Activated T-cell treated with anti-CD3 and anti-CD28 coated beads, Interleukin-2, amount 50 U/mL, for 1 hour (primary cell): Measurements from ENCODE around the gene G3BP2.
"Not testable (repeated sequence)": the region's sequence is repeated elsewhere in the genome, so short reads cannot be mapped to it uniquely, and the experiment has no call there.

Experiments
- DNase-seq: peaks from one replicate; pipeline ENCODE4 v3.0.0-alpha.2; 2020

Gene G3BP2

DNA sequence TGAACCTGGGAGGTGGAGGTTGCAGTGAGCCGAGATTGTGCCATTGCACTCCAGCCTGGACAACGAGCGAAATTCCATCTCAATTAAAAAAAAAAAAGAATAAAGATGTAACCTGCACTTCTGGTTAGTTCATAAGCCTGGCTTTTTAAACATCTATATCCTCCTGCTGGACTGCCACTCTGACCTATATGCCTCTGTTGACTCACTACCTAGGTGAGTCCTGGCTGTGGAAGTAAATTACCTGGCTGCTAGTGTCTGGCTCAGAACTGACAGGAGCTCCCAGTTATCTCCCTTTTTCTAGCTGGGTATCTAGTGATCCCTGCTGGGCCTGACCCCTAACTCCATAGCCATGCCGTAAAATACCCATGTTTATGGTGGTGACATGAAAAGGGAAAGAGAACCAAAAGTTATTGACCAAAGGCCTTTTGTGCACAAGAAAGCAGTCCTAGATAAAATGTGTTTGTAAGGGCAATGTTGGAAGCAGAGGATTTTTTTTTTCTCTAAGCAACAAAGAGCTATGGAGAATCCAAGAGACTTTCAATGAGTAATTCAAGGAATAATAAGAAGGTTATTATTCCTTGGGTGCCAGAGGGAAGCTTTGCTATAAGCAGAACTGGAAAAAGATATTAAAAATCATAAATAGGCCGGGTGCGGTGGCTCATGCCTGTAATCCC, 10.4 kb upstream of the G3BP2 start:
- no peak for DNase-seq

- DNase-seq, result no peak
Measured at GRCh38 chr4:75679876-75680575, 6.8 kb upstream of the G3BP2 start.

- no peak for DNase-seq
Measured at GRCh38 chr4:75678965-75679364, 5.8 kb upstream of the G3BP2 start.

- no peak for DNase-seq
Measured at GRCh38 chr4:75678473-75678872, 5.3 kb upstream of the G3BP2 start.

DNA sequence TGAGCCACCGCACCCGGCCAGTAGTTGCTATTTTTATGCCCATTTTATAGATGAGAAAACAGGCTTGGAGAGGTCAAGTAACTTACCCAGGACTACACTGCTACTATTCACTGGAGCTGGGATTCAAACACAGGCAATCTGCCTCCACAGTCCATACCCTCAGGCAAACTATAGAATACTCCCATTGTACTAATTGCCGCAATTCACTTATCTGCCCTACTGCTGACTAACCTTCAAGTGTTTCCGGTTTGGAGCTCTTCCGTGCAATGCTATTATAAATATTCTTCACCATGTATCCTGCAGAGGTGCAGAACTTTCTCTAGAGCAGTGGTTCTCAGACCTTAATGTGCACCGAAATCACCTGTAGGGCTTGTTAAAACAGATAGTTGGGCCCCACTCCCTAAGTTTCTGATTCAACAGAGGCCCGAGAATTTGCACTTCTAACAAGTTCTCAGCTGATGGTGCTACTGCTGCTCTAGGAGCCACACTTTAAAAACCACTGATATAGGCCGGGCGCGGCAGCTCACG, 1.9 kb upstream of the G3BP2 start:
- DNase-seq, result no peak

DNA sequence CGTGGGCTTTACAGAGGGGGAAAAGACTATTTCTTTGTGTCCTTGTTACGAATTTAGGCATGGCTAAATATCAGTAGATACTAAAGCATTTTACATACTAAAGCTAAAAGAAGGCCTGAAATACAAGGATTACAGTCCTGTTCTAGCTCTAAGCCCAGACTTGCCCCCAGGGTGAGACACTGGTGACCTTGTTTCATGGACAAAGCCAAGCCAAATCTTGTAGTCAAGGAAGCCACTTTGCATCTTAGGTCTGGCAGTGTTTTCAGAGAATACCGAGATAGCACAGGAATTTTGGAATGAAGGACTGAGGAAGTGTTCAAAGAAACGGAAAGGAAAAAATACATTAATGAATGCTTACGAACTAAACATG, 733 bp upstream of the G3BP2 start:
- DNase-seq, result no peak

- peak; percentile 79 for DNase-seq
Measured at GRCh38 chr4:75672461-75673026, 667 bp downstream of the G3BP2 start.

- no peak for DNase-seq
Measured at GRCh38 chr4:75671802-75672421, 1.3 kb downstream of the G3BP2 start.

DNA sequence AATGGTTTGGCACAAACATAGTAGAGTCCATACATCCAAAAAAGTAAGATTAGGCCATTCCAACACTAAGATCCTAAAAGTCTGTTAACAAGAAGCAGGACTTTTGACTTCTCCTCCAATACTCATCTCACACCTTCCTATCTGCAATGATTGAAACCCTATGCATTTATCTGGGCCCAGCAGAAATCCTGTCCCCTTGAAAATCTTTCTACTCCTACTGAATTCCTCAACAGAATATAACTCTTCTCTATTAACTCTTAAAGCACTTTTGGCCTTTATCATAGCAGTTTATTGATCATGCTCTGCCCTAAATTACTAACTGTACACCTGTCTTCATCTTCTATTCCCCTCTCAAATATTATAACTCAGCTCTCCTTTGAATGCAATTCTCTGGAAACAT, 4.6 kb downstream of the G3BP2 start:
- no peak for DNase-seq

DNA sequence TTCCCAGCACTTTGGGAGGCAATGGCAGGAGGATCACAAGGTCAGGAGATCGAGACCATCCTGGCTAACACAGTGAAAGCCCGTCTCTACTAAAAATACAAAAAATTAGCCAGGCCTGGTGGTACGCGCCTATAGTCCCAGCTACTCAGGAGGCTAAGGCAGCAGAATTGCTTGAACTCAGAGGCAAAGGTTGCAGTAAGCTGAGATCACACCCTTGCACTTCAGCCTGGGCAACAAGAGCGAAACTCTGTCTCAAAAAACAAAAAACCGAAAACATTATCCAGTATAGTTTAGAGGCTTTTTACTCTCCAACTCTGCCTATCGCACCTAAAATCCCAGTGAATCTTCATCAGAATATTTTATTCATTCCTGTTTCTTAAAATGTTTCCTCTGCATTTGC, 5.6 kb downstream of the G3BP2 start:
- not testable (repeated sequence) for DNase-seq

DNA sequence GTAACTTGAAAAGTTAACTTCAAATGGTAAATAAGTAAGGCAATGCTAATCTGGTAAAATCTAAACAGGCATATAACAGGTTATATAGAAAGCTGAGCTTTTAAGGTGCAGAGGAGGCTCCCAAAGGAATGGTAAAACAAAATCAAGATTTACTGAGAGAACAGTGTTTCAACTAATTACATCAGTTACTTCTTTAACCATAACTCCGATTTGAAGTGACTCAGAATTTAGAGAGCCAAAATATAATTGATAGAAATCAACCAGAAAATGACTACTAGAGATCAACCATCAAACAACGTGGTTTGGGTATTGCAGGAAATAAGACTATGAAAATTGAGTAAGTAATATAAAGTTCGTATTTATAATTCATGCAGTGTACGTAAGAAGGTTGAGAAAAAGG, 6.9 kb downstream of the G3BP2 start:
- DNase-seq, result no peak

GRCh38 chr4:75664604-75665003, 8.6 kb downstream of the G3BP2 start:
- not testable (repeated sequence) for DNase-seq

DNA sequence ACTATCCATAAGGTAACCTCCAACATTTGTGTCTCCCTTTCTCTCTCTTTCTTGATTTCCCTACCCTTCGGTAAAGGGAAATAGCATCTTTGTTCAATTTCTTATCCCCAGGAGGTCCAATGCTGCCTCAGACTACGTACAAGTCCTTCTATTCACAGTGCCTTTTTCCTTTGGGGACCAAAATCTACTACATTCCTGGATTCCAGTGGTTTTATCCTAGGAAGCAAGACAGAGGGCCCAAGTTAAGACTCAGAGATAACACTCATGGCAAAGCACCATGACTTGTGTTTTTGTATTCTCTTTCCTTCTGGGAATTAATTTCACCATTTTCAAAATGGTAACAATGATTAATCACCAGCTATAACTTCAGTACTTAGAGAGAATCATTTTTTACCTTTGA, 10.6 kb downstream of the G3BP2 start:
- DNase-seq, result no peak

- no peak for DNase-seq
Measured at GRCh38 chr4:75660491-75660890, 12.7 kb downstream of the G3BP2 start.

- no peak for DNase-seq
Measured at GRCh38 chr4:75659512-75660031, 13.6 kb downstream of the G3BP2 start.

DNA sequence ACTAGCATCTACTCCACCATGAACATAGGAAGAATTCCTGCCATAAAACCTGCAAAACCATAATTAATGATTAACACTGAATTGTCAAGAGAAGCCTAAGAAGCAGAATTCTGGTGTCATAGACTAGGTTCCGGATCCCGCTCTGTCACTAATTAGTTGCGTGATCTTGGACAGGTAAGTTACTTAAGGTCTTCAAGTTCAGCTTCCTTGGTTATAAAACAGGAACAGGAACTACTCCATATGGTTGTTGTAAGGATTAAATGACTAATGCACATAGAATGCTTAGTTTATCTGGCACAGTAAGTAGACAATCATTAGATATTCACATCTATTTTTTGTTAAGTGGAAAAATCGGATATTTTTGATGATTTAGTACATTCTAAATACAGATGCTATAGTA, 14.3 kb downstream of the G3BP2 start:
- no peak for DNase-seq

GRCh38 chr4:75655562-75655961, 17.6 kb downstream of the G3BP2 start:
- no peak for DNase-seq

DNA sequence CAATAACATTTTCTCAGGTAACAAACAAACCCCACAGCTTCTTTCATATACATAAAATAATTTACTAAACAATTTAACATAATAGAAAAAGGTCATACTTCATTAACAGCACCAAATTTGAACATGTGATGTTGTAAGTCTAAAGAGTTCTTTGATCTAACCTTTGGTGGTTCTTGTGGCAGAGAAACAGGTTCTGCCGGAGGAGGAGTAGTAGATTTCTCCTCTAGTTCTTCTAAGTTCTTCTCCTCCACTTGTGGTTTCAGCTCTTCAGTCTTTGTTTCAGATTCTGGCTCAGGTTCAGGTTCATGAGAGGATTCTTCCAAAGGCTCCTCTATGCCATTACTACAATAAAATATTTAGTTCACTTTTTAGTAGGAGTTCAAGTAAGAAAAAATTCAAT, 18.3 kb downstream of the G3BP2 start:
- DNase-seq, result no peak

DNA sequence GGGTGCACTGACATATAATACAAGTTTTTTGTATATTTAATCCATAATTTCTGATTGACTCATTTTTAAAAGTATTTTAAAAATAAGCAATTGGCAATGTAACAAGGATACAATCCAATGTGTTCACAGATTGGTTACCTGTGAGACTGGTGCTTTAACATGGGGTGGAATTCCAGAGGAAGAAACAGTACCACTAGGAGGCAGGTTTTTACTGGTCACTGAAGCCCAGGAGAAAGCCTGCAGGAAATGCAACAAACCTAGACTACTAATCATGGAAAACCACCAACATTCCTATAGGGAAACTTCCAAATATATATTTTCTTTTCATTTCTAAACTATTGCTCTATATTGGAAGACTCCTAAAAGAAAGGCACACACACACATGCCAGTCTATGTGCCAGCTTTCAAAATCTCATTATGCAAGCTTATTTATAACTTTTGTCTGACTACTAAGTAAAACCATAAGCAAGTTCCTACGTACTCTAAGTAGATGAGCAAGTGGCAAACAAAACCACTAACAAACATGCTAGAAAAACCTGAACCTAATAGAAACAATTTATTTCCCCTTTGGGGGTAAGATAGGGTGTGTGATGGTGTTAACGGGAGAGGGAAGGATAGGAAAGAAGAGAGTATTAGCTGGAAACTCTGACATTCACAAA, 19.2 kb downstream of the G3BP2 start:
- no peak for DNase-seq

DNA sequence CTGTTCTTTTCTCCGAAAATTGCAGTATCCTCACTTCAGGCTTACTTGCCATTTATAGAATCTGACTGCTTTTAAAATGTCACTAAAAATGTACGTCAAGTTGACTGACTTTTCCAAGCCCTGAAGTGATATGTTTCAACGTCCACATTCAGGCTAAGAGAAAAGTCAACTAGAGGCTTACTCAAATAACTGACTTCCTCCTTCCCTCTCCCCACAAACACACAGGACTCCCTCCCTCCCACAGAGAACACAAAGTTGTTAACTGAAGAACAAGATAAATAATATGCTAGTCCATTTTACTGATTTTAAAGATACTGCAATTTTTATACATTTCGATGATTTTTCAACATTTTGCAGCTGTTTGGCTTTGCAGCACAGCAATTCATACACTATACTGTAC, 29.1 kb downstream of the G3BP2 start:
- no peak for DNase-seq

DNA sequence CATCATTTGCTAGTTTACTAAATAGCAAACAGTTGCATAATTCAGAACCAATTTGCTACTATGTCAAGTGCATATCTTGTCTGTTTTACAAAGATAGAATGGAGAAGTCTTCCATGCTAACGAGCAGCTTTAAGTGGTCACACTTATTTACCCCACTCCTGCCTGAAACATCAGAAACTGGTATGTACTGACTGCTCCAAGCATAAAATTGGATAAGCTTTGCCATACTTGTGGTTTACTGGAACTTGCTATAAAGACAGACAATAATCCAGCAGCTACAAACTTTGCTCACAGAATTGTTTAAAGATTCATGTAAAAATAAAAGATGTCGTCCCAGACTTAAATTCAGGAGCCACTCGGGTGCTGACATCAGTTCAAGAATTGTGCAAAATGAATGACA, 29.6 kb downstream of the G3BP2 start:
- DNase-seq, result no peak

DNA sequence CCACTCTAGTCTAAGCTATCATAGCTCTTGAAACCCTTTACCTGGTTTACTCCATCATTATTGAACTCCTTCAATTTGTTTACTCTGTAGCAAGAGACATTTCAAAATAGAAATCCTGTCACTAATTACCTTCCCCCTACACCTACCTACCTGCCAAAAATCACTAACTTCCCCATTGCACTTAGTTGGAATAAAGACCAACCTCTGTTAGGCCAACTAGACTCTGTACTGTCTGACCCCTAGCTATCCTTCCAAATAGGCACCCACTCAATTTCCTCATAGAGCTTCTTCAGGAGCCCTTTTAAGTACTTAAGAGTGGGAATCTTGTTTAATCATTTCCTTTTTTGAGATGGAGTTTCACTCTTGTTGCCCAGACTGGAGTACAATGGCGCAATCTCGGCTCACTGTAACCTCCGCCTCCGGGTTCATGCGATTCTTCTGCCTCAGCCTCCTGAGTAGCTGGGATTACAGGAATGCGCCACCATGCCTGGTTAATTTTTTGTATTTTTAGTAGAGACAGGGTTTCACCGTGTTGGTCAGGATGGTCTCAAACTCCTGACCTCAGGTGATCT, 34.0 kb downstream of the G3BP2 start:
- DNase-seq, result no peak

DNA sequence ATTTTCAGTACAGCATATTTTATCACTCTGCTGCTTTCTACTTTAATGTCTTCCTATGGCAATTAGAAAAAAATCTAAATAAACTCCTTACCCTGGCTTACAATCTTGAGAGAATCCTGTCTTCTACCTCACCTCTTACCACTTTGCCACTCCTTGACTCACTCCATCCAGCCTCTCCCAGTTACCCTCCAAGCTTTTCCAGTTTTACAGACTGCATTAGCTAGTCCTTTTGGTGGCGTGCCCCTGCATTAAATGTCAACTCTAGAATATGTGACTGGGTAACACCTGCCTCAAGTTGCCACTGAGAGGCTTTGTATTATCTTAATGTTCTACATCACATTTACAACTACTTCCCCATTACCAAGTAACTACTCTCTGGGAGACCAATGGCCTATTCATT, 35.4 kb downstream of the G3BP2 start:
- no peak for DNase-seq
